Keratinocyte (primary cell): Measurements from ENCODE around the gene RCHY1. TPM values are rescaled to one million over a fixed set of nuclear protein-coding genes. Genes with fewer than 3 reads are reported as not detected.

Experiments
- DNase-seq: peaks from one replicate; pipeline ENCODE4 v3.0.0-alpha.2; 2011; ENCODE audit warnings: low read depth, missing footprints, low spot score
- FAIRE-seq: peaks from 2 replicates; lab custom pipeline; 2011; peaks lifted over from hg19 to GRCh38; lab: Jason Lieb, UNC
- H2AFZ ChIP-seq: 2 replicates; pipeline ENCODE4 v1.6.0; 2012; ENCODE audit warnings: low read length, control low read depth, inconsistent platforms; ENCODE audit not compliant: control insufficient read depth
- H3K27ac ChIP-seq: 2 replicates; pipeline ENCODE4 v1.5.1; 2011; ENCODE audit warnings: low read length; ENCODE audit not compliant: control insufficient read depth, insufficient read depth
- H3K27me3 ChIP-seq: 3 replicates; pipeline ENCODE4 v1.6.0; 2011; ENCODE audit warnings: low read length; ENCODE audit not compliant: control insufficient read depth, insufficient read depth; ENCODE audit errors: extremely low read depth
- H3K36me3 ChIP-seq, 2 experiments: 2 replicates in 1 of 2; 3 replicates in 1 of 2; pipeline ENCODE4 v1.5.1; 2011; ENCODE audit warnings: low read length in 2 of 2, mild to moderate bottlenecking in 1 of 2; ENCODE audit not compliant: control insufficient read depth in 2 of 2, insufficient read depth in 2 of 2; ENCODE audit errors: extremely low read depth in 1 of 2
- H3K4me1 ChIP-seq: 3 replicates; pipeline ENCODE4 v1.5.1; 2011; ENCODE audit warnings: low read length; ENCODE audit not compliant: control insufficient read depth, insufficient read depth; ENCODE audit errors: extremely low read depth
- H3K4me2 ChIP-seq: 3 replicates; pipeline ENCODE4 v1.6.0; 2011; ENCODE audit warnings: low read depth, low read length; ENCODE audit not compliant: control insufficient read depth, insufficient read depth; ENCODE audit errors: extremely low read depth
- H3K4me3 ChIP-seq, 3 experiments: fragments of 200-600 bp in 1 of 3; sonication (generic) in 1 of 3; 2 replicates in 2 of 3; 3 replicates in 1 of 3; pipeline ENCODE4 v1.5.1; 2011 to 2016; ENCODE audit warnings: low read length in 3 of 3, mild to moderate bottlenecking in 3 of 3, control low read depth in 2 of 3, inconsistent platforms in 1 of 3, low read depth in 1 of 3, mixed read lengths in 1 of 3, mixed run types in 1 of 3, moderate library complexity in 1 of 3; ENCODE audit not compliant: control insufficient read depth in 2 of 3, insufficient read depth in 2 of 3; ENCODE audit errors: extremely low read depth in 1 of 3
- H3K79me2 ChIP-seq: 2 replicates; pipeline ENCODE4 v1.6.0; 2012; ENCODE audit warnings: low read length; ENCODE audit not compliant: control insufficient read depth, insufficient read depth
- H3K9ac ChIP-seq: 3 replicates; pipeline ENCODE4 v1.6.0; 2011; ENCODE audit warnings: low read length; ENCODE audit not compliant: control insufficient read depth, insufficient read depth; ENCODE audit errors: extremely low read depth
- H3K9me1 ChIP-seq: 3 replicates; pipeline ENCODE4 v1.6.0; 2011; ENCODE audit warnings: low read length; ENCODE audit not compliant: control insufficient read depth, insufficient read depth; ENCODE audit errors: extremely low read depth
- H3K9me3 ChIP-seq: 2 replicates; pipeline ENCODE4 v1.5.1; 2012; ENCODE audit warnings: low read depth, low read length; ENCODE audit not compliant: control insufficient read depth
- H4K20me1 ChIP-seq: 3 replicates; pipeline ENCODE4 v1.6.0; 2011; ENCODE audit warnings: low read length; ENCODE audit not compliant: control insufficient read depth, insufficient read depth; ENCODE audit errors: extremely low read depth
- EZH2 ChIP-seq: IDR thresholded peaks from one replicate; pipeline ENCODE4 v1.6.1; 2012; ENCODE audit warnings: inconsistent platforms, mild to moderate bottlenecking, low read length, moderate library complexity
- dilution Hi-C: fragments of 300-500 bp; cut with MboI; formaldehyde crosslinking; loops from one replicate; pipeline ENCODE4 v1.7.0; 2020; ENCODE audit warnings: low sequenced_read_pairs; ENCODE audit not compliant: extremely low pct_ligation_motif_present
- polyA minus RNA-seq, 3 experiments: library from RNA; depleted of rRNA, polyadenylated mRNA; stranded (reverse); fragments of >200 nt; gene quantifications; 1 replicate in 1 of 3; 2 replicates in 1 of 3; 3 replicates in 1 of 3; pipeline ENCODE4 v1.2.3, GENCODE V29; 2011
- polyA plus RNA-seq, 5 experiments: library from polyadenylated mRNA; depleted of rRNA in 3 of 5; stranded (reverse) in 3 of 5; stranded (forward) in 1 of 5; unstranded in 1 of 5; fragments of >200 nt; gene quantifications; 1 replicate in 1 of 5; 2 replicates in 3 of 5; 3 replicates in 1 of 5; pipeline versions ENCODE4 v1.2.1 to v1.2.3, GENCODE V29; 2011 to 2012; ENCODE audit warnings: missing spikeins in 2 of 5, low read depth in 1 of 5, low replicate concordance in 1 of 5
- TF ChIP-seq, protein P1 (sequence below), 3 experiments: IDR thresholded peaks in 1 of 3; conservative IDR thresholded peaks in 1 of 3; optimal IDR thresholded peaks in 1 of 3; 2 replicates in 2 of 3; 3 replicates in 1 of 3; pipeline versions ENCODE3 to v1.5.1; 2011; ENCODE audit warnings: low read length in 3 of 3, mild to moderate bottlenecking in 3 of 3, moderate library complexity in 2 of 3, control low read depth in 1 of 3, inconsistent platforms in 1 of 3; ENCODE audit not compliant: insufficient read depth in 2 of 3; ENCODE audit errors: extremely low read depth in 1 of 3

The RCHY1 gene
- polyA plus RNA-seq (16.7 to 29.0 TPM (median 28.1 TPM) in 3 replicates), polyA minus RNA-seq (5.8 to 30.7 TPM (median 8.1 TPM) in 3 replicates)
- polyA plus RNA-seq (2011; ENCODE audit: low read depth) = 32.9 TPM
- polyA plus RNA-seq (2011; cell fraction: cytosol; rRNA removed) = 14.5 and 26.2 TPM in 2 replicates
- polyA plus RNA-seq (2011; cell fraction: nucleus; rRNA removed) = 19.9 and 32.5 TPM in 2 replicates
- polyA plus RNA-seq (2012; ENCODE audit: low replicate concordance) = 25.7 TPM in 2 replicates
- 9.2 TPM for polyA minus RNA-seq (2011; cell fraction: cytosol; rRNA and poly(A)+ RNA removed)
- 10.9 and 22.3 TPM in 2 replicates for polyA minus RNA-seq (2011; cell fraction: nucleus; rRNA and poly(A)+ RNA removed)

DNA sequence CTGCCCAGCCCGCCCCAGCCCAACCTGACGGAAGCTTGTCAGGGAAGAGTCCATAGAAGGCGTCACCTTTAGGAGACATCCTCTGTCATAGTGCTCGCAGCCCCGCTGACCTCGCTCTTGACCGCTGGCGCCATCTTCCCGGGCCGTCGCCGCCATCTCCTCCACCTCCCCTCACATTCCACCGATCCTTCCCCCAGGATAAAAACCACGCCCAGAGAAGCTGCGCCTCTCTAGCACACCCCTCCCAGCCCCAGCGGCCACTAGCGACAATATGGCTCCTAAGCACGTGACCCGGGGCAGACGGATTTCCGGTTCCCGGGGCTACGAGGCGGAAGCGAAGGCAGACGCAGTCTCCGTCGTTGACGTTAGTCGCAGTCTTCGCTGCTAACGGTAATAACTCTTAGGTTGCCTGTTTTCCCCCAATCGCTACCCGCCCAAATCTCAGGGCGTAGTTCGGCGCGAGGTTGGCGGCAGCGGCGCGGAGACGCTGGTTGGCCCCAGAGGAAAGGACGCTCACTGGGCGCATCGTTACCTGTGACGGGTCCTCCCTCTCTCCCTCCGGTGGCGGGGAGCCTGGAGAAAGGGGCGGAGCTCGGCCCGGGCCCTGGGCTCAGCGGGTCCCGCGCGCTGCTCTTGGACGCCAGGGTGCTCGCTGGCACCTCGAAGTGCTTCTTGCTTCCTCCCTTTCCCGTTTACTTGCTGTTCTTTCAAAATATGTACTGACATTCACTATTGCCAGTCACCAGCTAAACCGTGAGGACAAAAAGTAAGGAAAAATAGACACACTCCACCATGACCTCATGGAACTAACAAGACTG is at the start of gene RCHY1, which contains the start of gene THAP6:
Gene RCHY1, minus strand, starts transcription at position 273 of the 818 bp plus-strand sequence. Its CDS starts 117 bp downstream, at position 156.
Gene THAP6, plus strand, starts transcription at position 343 of the 818 bp plus-strand sequence. CDS start 980 bp downstream, outside the sequence.
- H4K20me1 ChIP-seq = no peaks in the 10 kb centered on the region
- peak within 1 kb of the TSS; percentile 93 for H3K9ac ChIP-seq
- H2AFZ ChIP-seq = peak within 1 kb of the TSS; percentile 95
- H3K4me2 ChIP-seq = peak within 1 kb of the TSS; percentile 93
- H3K9me3 ChIP-seq = no peaks in the 10 kb centered on the region
- dilution Hi-C loops = no loop called here
- peak within 1 kb of the TSS; percentile 92 for H3K27ac ChIP-seq
- H3K4me3 ChIP-seq = peak within 1 kb of the TSS; percentile 58 to 93 (median 84)
- TF ChIP-seq, protein P1, sequence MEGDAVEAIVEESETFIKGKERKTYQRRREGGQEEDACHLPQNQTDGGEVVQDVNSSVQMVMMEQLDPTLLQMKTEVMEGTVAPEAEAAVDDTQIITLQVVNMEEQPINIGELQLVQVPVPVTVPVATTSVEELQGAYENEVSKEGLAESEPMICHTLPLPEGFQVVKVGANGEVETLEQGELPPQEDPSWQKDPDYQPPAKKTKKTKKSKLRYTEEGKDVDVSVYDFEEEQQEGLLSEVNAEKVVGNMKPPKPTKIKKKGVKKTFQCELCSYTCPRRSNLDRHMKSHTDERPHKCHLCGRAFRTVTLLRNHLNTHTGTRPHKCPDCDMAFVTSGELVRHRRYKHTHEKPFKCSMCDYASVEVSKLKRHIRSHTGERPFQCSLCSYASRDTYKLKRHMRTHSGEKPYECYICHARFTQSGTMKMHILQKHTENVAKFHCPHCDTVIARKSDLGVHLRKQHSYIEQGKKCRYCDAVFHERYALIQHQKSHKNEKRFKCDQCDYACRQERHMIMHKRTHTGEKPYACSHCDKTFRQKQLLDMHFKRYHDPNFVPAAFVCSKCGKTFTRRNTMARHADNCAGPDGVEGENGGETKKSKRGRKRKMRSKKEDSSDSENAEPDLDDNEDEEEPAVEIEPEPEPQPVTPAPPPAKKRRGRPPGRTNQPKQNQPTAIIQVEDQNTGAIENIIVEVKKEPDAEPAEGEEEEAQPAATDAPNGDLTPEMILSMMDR (optimal IDR thresholded peaks at IDR 0.05 in 1 of 3, IDR thresholded peaks at IDR 0.05 in 1 of 3, conservative IDR thresholded peaks at IDR 0.05 in 1 of 3; ENCODE audit: extremely low read depth in 1 of 3, insufficient read depth in 2 of 3, low read length in 3 of 3) = peak in 1 of 3 experiments; percentile 3
- TF ChIP-seq EZH2 = no peak
- H3K4me1 ChIP-seq = peaks cover 29% of the 10 kb centered on the region
- FAIRE-seq (peak; percentile 89), DNase-seq (no peak)
- H3K79me2 ChIP-seq = peaks cover 46% of the 10 kb centered on the region
- peaks cover 2% of the 10 kb centered on the region for H3K9me1 ChIP-seq
- no peaks in the 10 kb centered on the region for H3K27me3 ChIP-seq
- peaks cover 0 to 1% of the 10 kb centered on the region in 2 experiments for H3K36me3 ChIP-seq

DNA sequence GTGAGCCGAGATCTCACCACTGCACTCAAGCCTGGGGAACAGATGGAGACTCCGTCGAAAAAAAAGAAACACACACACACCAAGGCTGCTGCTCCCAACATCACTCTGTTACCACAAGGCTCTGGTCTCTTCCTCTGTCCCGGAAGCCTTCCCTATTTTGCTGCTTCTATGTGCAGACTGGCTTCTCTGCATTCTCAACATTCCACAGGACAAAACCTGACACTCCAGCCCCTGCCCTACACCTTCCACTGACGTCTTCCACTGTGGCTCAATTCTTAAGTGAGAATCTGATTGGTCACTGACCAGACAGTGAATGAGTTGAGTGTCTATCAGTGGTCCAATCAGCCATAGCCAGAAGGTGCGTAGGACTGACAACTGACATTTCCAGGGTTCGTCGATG is 47.6 kb upstream of the RCHY1 start:
- Histone ChIP-seq H3K36me3 (no peaks in the 10 kb centered on the region), H3K79me2 (no peaks in the 10 kb centered on the region), H3K27me3 (no peaks in the 10 kb centered on the region), H3K4me1 (peaks cover 4% of the 10 kb centered on the region), H3K9me3 (no peaks in the 10 kb centered on the region), H2AFZ (no peak overlapping the region), H4K20me1 (no peaks in the 10 kb centered on the region), H3K9ac (no peak overlapping the region), H3K27ac (no peak overlapping the region), H3K4me3 (no peak overlapping the region), H3K9me1 (no peaks in the 10 kb centered on the region), H3K4me2 (peak overlapping the region; percentile 2)
- DNase-seq = no peak
- no peak for FAIRE-seq
- TF ChIP-seq EZH2 = no peak
- TF ChIP-seq, protein P1 (optimal IDR thresholded peaks at IDR 0.05 in 1 of 3, IDR thresholded peaks at IDR 0.05 in 1 of 3, conservative IDR thresholded peaks at IDR 0.05 in 1 of 3; ENCODE audit: extremely low read depth in 1 of 3, insufficient read depth in 2 of 3, low read length in 3 of 3) = no peak
- dilution Hi-C loops = no loop called here
